ENCODE measurements around the gene SMURF1.

SMURF1 gene

GRCh38 chr7:99029466-99030435, 114.2 kb downstream of the SMURF1 start:
- no peak for DNase-seq (ENCODE audit: low read depth)

- DNase-seq (ENCODE audit: low read depth), result no peak
Observed at GRCh38 chr7:99028261-99028973, 115.5 kb downstream of the SMURF1 start.

- no peak for DNase-seq (ENCODE audit: low read depth)
Observed at GRCh38 chr7:99027841-99028240, 116.1 kb downstream of the SMURF1 start.

GRCh38 chr7:99027241-99027640, 116.7 kb downstream of the SMURF1 start:
- no peak for DNase-seq (ENCODE audit: low read depth)

GRCh38 chr7:99024066-99024465, 119.8 kb downstream of the SMURF1 start:
- no peak for DNase-seq (ENCODE audit: low read depth)

- no peak for DNase-seq (ENCODE audit: low read depth)
Observed at GRCh38 chr7:99021941-99022560, 121.9 kb downstream of the SMURF1 start.

- DNase-seq (ENCODE audit: low read depth), result no peak
Observed at GRCh38 chr7:99020413-99020715, 123.5 kb downstream of the SMURF1 start.

GRCh38 chr7:99019523-99020412, 124.1 kb downstream of the SMURF1 start:
- DNase-seq (ENCODE audit: low read depth), result no peak

GRCh38 chr7:99016196-99016595, 127.7 kb downstream of the SMURF1 start:
- no peak for DNase-seq (ENCODE audit: low read depth)

DNA sequence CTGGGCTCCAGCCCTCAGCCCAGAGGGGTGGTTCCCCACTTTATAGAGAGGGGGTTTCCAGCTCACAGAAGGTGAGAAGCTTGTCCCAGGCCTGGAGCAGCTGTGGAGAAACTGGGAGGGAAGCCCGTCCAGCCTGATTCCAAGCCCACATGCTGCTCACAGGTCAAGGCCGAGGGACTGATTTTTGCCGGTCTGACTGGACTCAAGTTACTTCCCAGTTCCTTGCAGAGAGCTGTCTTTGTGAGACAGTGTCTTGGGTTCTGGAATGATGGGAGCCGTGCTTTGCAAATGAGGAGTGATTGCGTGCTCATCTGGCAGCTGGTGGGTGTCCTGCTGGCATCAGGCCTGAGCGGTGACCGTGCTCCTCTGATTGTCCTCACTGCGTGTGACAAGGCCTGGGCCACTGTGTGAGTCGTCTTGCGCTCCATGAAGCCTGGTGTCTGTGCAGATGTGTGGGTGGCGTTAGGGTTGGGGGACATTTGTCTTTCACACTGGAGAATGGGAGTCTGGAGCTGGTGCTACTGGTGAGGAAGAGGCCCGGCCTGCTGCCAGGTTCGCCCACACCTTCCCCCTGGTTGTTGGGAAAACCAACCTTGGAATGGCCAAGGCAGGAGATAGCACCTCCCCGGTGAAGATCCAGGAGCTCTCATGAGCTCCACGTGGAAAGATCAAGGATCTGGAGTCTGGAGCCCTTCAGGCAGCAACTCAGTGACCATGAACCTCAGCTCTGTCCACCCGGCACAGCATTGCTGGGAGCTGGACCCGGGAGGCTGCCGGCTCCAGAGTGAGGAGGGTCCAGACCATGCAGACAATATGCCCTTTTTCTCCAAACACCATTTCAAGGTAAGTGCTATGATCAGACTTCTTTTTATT, 129.6 kb downstream of the SMURF1 start:
- no peak for DNase-seq (ENCODE audit: low read depth)

DNA sequence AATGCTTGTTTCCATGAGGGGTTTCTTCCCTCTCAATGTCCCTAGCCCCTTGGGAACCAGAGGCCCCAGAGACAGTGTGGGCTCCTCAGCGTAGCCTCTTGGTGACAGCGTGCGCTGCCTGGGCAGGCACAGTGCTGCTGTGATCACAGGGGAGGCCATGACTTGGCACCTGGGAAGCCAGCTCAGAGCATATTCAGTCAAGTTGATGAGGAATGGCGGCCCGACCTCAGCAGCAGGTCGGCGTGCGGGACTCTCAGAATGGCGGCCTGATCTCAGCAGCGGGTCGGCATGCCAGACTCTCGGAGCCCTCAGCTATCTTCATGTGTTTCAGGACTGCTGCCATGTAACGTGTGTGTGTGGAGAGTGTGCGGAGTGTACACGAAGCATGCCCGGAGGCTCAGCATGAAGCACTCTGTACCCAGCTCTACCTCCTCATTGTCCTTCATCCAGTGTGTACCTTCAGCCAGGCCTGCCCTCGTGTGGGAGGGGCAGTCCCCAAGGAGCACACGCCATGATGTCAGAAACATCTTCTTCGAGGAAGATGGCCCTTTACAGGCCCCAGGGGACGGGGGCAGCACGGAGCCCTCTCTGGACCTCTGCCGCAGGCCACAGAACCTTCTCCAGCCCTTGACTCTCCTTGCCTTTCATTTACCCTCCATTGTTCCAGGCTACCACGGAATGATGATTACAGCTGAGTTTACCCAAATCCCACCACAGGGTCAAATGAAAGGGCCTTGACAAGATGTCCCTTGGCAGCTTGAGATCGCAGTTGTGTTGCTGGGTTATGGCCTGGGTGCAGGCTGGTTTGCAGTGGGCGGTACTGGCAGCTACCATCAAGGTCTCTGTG, 130.4 kb downstream of the SMURF1 start:
- DNase-seq (ENCODE audit: low read depth), result no peak

GRCh38 chr7:99012722-99013121, 131.2 kb downstream of the SMURF1 start:
- no peak for DNase-seq (ENCODE audit: low read depth)

- DNase-seq (ENCODE audit: low read depth), result no peak
Observed at GRCh38 chr7:99011706-99012404, 132.1 kb downstream of the SMURF1 start.

GRCh38 chr7:99011341-99011705, 132.6 kb downstream of the SMURF1 start:
- DNase-seq (ENCODE audit: low read depth), result no peak

- no peak for DNase-seq (ENCODE audit: low read depth)
Observed at GRCh38 chr7:99010281-99010680, 133.6 kb downstream of the SMURF1 start.

- no peak for DNase-seq (ENCODE audit: low read depth)
Observed at GRCh38 chr7:99008921-99009530, 134.9 kb downstream of the SMURF1 start.

- no peak for DNase-seq (ENCODE audit: low read depth)
Observed at GRCh38 chr7:99008181-99008631, 135.7 kb downstream of the SMURF1 start.

DNA sequence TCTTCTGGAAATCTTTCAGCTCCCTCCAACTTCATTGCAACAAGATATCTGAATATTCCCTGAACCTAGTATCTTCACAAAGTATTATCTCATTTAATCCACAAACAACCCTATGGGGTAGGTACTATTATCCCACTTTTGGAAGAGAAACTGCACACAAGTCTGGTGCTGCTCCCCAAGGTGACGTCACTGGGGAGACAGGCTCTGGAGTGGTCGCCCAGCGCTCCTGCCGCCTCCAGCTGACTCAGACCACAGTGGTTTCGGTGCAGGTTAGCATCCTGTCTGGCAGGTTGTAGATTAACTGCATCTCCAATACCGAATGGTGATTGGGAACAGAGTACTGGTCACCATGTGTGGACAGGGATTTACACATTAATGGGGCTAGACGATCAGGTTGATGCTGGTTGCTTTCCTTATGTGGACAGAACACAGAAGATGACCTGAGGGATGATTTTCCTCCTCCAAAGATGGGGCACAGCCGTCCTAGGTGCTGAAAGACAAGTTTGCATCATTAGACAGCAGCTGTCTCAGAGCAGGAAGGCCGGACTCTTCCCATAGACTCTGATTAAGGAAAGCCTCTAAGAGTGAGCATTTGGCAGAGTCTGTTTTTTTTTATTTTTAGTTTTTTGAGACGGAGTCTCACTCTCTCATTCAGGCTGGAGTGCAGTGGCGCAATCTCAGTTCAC, 137.0 kb downstream of the SMURF1 start:
- DNase-seq (ENCODE audit: low read depth), result no peak

Measured in activated gamma-delta T cell treated with anti-CD3 and anti-CD28 coated beads, Interleukin-2, amount 50 U/mL, for 16 hours (primary cell).